GM12872 (cell line): ENCODE measurements around the gene AOAH.

ENCODE experiments used
- TF ChIP-seq, protein P1 (sequence below): IDR thresholded peaks from 3 replicates; pipeline ENCODE4 v1.5.1; 2011; ENCODE audit warnings: low read depth, mild to moderate bottlenecking, low read length, moderate library complexity; ENCODE audit not compliant: insufficient read depth

AOAH gene

DNA sequence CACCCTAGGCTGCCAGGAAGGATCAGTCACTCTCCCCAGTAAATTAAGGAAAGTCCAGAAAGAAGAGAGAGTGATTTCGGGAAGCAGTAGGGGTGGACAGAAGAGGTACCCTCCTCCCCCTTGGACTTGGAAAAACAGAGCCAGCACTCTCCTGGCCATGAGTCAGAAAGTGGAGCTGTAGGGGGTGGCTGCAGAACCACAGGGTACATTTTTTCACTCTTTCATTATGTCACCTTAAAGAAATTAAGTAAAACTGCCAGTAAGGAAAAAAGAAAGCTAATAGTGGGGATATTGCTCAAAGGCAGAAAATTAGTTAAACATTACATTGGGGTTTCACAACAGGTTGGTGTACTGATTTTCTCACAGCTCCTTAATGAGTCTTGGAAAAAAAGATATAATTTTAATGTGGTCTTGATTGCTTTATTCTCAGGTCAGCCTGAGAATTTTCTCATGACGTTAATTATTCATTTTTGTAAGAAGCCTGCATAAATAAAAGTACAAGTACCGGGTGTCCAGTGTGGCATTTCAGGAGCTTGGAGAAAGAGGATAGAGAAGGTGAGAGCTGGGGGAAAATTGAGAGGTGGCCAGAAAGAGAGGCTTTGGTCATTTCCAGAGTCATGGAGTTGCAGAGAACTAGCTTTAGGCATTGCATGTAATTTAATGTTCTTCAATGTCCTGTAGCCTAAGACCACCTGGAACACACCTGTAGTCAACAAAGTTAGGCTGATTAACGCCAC lies 23.2 kb upstream of the AOAH start:
- TF ChIP-seq, protein P1, sequence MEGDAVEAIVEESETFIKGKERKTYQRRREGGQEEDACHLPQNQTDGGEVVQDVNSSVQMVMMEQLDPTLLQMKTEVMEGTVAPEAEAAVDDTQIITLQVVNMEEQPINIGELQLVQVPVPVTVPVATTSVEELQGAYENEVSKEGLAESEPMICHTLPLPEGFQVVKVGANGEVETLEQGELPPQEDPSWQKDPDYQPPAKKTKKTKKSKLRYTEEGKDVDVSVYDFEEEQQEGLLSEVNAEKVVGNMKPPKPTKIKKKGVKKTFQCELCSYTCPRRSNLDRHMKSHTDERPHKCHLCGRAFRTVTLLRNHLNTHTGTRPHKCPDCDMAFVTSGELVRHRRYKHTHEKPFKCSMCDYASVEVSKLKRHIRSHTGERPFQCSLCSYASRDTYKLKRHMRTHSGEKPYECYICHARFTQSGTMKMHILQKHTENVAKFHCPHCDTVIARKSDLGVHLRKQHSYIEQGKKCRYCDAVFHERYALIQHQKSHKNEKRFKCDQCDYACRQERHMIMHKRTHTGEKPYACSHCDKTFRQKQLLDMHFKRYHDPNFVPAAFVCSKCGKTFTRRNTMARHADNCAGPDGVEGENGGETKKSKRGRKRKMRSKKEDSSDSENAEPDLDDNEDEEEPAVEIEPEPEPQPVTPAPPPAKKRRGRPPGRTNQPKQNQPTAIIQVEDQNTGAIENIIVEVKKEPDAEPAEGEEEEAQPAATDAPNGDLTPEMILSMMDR: no peak

DNA sequence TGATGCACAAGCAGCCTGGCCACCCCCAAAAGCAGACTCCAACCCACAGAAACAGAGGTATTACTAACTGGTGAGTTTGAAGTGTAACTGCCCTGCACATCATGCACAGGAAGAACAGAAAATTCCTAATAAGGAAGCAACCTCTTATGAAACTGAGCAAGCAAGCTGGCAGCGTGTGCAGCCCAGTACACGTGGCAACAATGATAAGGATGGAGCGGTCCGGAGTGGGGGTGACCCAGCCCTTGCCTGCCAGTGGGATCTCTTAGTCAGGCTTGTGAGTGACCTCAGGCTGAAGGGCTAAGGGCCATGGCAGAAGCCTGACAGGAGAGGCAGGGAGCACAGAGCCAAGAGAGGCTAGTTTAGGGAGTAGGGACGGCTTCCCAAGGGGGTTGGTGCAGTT lies 22.1 kb upstream of the AOAH start:
- TF ChIP-seq, protein P1: no peak

DNA sequence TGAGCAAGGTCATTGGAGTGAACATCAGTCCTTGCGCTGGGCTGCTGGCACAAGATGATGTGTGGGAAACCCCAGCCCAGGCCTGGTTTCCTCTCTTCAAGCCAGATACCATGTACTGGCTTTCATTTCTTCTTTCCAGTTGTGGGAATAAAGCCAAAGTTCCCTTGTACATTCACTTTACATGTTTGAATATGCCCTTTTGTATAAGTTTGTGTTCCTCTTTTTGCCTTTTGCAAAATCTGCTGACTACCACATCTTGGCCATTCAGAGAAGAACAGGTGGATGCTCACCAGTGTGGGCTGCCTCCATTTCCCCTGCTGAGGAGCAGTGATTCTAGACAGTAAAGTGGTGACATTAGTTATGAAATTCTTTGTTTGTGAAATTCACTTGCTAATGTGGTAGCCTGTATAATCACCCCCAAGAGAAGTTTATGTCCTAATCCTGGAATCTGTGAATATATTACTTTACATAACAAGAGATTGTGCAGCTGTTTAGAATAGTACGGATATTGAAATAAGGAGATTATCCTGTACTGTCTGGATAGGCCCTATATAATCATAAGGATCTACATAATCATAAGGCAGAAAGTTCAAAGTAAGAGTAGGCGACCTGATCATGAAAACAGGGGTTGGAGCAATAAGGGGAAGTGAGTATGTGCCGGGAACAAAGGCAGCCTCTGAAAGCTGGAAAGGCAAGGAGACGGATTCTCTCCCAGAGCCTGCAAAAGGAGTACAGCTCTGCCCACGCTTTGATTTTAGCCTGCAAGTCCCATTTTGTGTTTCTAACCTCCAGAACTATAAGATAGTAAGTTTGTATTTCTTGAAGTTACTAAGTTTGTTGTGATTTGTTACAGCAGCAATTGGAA lies 18.8 kb upstream of the AOAH start:
- TF ChIP-seq, protein P1: no peak

DNA sequence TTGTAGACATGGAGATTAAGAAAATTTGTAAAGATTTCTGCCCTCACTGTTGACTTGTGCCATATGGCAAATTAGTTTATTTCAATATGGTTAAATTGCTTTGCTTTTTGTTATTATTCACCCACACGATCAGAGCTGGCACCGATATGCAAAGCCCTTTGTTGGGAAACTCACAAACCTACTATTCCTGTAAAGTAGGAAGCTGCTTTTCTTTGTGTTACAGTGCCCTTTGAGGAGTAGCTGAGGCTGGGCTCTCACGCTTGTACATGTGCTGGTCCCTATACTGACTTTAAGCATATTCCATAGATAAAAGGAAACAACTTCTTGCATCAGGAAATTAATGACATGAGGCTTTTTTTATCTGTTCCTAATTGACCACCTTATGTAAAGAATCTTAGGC lies 17.6 kb upstream of the AOAH start:
- TF ChIP-seq, protein P1: no peak

DNA sequence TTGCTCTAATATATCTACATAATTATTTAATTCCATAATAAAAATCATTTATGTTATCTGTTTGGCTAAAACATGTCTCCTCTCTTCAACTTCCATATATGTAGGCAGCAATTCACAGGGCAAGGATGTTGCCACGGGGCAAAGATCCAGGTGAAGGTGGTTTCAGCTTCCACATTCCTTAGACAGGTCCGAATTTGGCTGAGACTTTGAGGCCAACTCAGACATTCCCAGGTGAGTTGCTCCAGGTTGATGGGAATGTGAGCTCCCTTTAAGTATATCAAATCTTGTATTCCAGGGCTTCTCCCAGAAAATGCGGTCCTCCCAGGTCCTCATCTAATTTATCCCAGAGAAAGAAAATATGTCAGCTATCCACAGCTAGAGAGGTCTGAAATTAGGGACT lies 15.1 kb upstream of the AOAH start:
- TF ChIP-seq, protein P1: no peak

DNA sequence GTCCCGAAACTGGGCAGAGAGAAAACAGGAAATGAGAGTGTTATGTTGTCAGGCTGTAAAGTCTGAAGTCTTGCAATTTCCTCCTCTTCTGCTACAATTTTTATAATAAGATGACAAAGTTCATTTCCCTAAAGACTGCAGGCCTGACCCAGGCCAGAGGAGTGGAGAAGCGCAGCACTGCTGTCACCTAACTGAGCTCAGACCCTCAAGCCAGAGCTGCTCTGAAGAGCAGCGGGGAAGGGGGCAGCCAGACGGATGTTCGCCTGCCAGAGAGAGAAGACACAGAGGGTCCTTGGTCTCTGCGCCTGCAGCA lies 12.6 kb upstream of the AOAH start:
- TF ChIP-seq, protein P1: no peak

DNA sequence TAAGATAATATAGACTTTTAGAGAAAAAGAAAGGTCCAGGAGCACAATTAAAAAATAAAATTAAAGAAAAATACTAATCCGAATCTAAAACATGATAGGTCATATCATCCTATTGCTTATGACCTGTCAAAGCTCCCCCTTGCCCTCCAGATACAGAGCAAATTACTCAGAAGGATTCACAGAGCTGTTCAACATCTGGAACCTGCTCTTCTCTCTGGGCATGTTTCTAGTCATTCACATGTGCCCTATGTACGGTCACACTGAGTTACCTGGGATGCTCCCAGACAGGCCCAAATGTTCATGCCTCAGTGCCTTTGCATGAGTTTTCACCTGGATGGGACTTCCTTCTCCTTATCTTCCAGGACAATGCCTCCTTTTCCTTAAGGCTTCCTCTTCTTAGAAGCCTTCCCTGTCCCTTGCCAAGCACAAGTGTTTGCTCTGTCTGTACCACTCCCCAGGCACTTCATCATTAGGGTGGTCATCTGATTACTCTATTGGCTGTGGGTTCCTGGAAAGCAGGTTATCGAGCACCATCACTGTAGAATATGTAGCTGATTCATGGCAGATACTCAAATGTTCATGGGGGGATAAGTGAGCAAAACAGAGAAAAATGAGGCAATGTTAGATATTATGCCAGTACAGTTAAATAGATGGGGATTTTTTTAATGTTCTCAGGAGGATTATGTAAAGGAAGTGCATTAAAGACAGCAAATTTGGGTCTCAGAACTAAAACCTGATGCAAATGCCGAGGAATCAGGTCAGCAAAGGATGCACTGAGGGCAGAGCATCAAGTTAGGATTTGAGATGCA lies 12.0 kb upstream of the AOAH start:
- TF ChIP-seq, protein P1: no peak
